CD4-positive, alpha-beta T cell (primary cell): ENCODE data around the gene TTC9B. TPM values are rescaled to one million over a fixed set of nuclear protein-coding genes. Genes with fewer than 3 reads are reported as not detected.

ENCODE experiments used
- ATAC-seq: fragments of 200-7000 bp; cut with Tn5 transposase; one replicate; pipeline ENCODE4 v1.10.0; 2022; ENCODE audit warnings: mild to moderate bottlenecking; ENCODE audit not compliant: poor library complexity
- CTCF ChIA-PET: fragments of 350-600 bp; sonication (Branson Sonifier 250); formaldehyde crosslinking; loops from one replicate; lab custom pipeline; 2021; ENCODE audit warnings: antibody characterized with exemption, inconsistent platforms; lab: Charles Lee
- POLR2A ChIA-PET: fragments of 350-600 bp; sonication (Branson Sonifier 250); formaldehyde crosslinking; loops from one replicate; lab custom pipeline; 2021; ENCODE audit warnings: antibody characterized with exemption, inconsistent platforms; lab: Charles Lee
- DNase-seq, 14 experiments: peaks; one replicate each; pipeline ENCODE4 v3.0.0-alpha.2; 2013 to 2020; ENCODE audit warnings: mixed read lengths in 2 of 14
- H3K27ac ChIP-seq, 2 donors: one replicate each; pipeline versions ENCODE4 v1.5.1 to v1.7.0; 2013; ENCODE audit warnings: low read length in 2 of 2, low read depth in 1 of 2, mild to moderate bottlenecking in 1 of 2
- H3K27me3 ChIP-seq, 2 experiments: 1 replicate in 1 of 2; 2 replicates in 1 of 2; pipeline versions ENCODE4 v1.6.1 to v1.7.0; 2013; ENCODE audit warnings: low read length in 2 of 2, control low read depth in 1 of 2, mild to moderate bottlenecking in 1 of 2, moderate library complexity in 1 of 2; ENCODE audit not compliant: insufficient read depth in 2 of 2, control insufficient read depth in 1 of 2
- H3K36me3 ChIP-seq: one replicate; pipeline ENCODE4 v1.6.1; 2013; ENCODE audit warnings: low read length, control low read depth; ENCODE audit not compliant: insufficient read depth
- H3K4me1 ChIP-seq: one replicate; pipeline ENCODE4 v1.6.1; 2013; ENCODE audit warnings: low read length, control low read depth; ENCODE audit not compliant: insufficient read depth
- H3K4me3 ChIP-seq: one replicate; pipeline ENCODE4 v1.5.1; 2013; ENCODE audit warnings: mild to moderate bottlenecking, low read length, moderate library complexity
- H3K9me3 ChIP-seq, 2 experiments: 1 replicate in 1 of 2; 2 replicates in 1 of 2; pipeline versions ENCODE4 v1.6.1 to v1.7.0; 2013; ENCODE audit warnings: low read length in 2 of 2, mild to moderate bottlenecking in 2 of 2, control low read depth in 1 of 2, moderate library complexity in 1 of 2; ENCODE audit not compliant: control insufficient read depth in 1 of 2, insufficient read depth in 1 of 2
- H3K27ac Mint-ChIP-seq: one replicate; pipeline ENCODE4 v1.8.0; 2020; ENCODE audit warnings: mixed read lengths
- H3K27me3 Mint-ChIP-seq: one replicate; pipeline ENCODE4 v1.8.0; 2021; ENCODE audit warnings: mixed read lengths
- H3K36me3 Mint-ChIP-seq: one replicate; pipeline ENCODE4 v1.8.0; 2021; ENCODE audit warnings: low read depth, mixed read lengths
- H3K4me1 Mint-ChIP-seq: one replicate; pipeline ENCODE4 v1.8.0; 2021; ENCODE audit warnings: low read depth, mixed read lengths
- H3K4me3 Mint-ChIP-seq: one replicate; pipeline ENCODE4 v1.8.0; 2020; ENCODE audit warnings: mild to moderate bottlenecking, mixed read lengths
- H3K9me3 Mint-ChIP-seq: one replicate; pipeline ENCODE4 v1.8.0; 2020; ENCODE audit warnings: mixed read lengths
- CTCF ChIP-seq: fragments of 200-600 bp; IDR thresholded peaks from one replicate; pipeline ENCODE4 v1.8.0; 2022; ENCODE audit warnings: antibody characterized with exemption, mild to moderate bottlenecking
- intact Hi-C, 2 experiments: fragments of 100-400 bp; cut with DNase I in 1 of 2; cut with micrococcal nuclease in 1 of 2; formaldehyde crosslinking; loops; one replicate each; pipeline versions ENCODE4 v1.15.1 to v1.9.0; 2023 to 2025; cut with DNase I, micrococcal nuclease
- total RNA-seq, 174 experiments: library from RNA in 2 of 174; stranded (reverse) in 2 of 174; gene quantifications; one replicate each; pipeline ENCODE4 v1.2.3 and lab custom pipeline; 2021 to 2026

Gene TTC9B
- total RNA-seq, 2 experiments from 2014 or later: not detected

GRCh38 chr19:40247178-40247577, 29.0 kb upstream of the TTC9B start:
- peaks cover 14% of the 10 kb centered on the region for H3K4me1 Mint-ChIP-seq

GRCh38 chr19:40246292-40247073, 28.3 kb upstream of the TTC9B start:
- H3K9me3 Mint-ChIP-seq: no peaks in the 10 kb centered on the region
- ChIA-PET CTCF (no interaction called here), POLR2A (no interaction called here)
- H3K27me3 ChIP-seq: no peaks in the 10 kb centered on the region
- no peaks in the 10 kb centered on the region for H3K27me3 Mint-ChIP-seq
- peaks cover 61% of the 10 kb centered on the region for H3K36me3 Mint-ChIP-seq
- peaks cover 3% of the 10 kb centered on the region for H3K4me1 ChIP-seq
- intact Hi-C loops: no loop called here
- no peaks in the 10 kb centered on the region for H3K9me3 ChIP-seq
- H3K4me3 ChIP-seq: no peak overlapping the region
- H3K27ac Mint-ChIP-seq: no peak overlapping the region
- ATAC-seq (no peak), DNase-seq (no peak)
- H3K27ac ChIP-seq: no peak overlapping the region
- peaks cover 42% of the 10 kb centered on the region for H3K36me3 ChIP-seq
- H3K4me3 Mint-ChIP-seq: no peak overlapping the region
- H3K4me1 Mint-ChIP-seq: peaks cover 9% of the 10 kb centered on the region
- no peak for TF ChIP-seq CTCF

More at GRCh38 chr19:40247178-40247577, 29.0 kb upstream of the TTC9B start:
- H3K9me3 Mint-ChIP-seq: no peaks in the 10 kb centered on the region
- H3K36me3 Mint-ChIP-seq: peaks cover 60% of the 10 kb centered on the region
- H3K27me3 Mint-ChIP-seq: no peaks in the 10 kb centered on the region
- H3K27me3 ChIP-seq: no peaks in the 10 kb centered on the region
- DNase-seq: no peak
- H3K36me3 ChIP-seq: peaks cover 41% of the 10 kb centered on the region
- TF ChIP-seq CTCF: no peak
- no peak for ATAC-seq
- H3K9me3 ChIP-seq: no peaks in the 10 kb centered on the region
- POLR2A ChIA-PET: no interaction called here
- no peak overlapping the region for H3K27ac Mint-ChIP-seq
- H3K4me1 ChIP-seq: peaks cover 3% of the 10 kb centered on the region
- no peak overlapping the region for H3K4me3 ChIP-seq
- H3K27ac ChIP-seq: no peak overlapping the region
- CTCF ChIA-PET: no interaction called here
- no peak overlapping the region for H3K4me3 Mint-ChIP-seq
- intact Hi-C loops: no loop called here

- DNase-seq (no peak), ATAC-seq (no peak)
- Histone ChIP-seq H3K27ac (no peak overlapping the region), H3K9me3 (no peaks in the 10 kb centered on the region), H3K4me3 (no peak overlapping the region), H3K36me3 (peaks cover 39% of the 10 kb centered on the region), H3K4me1 (peaks cover 3% of the 10 kb centered on the region), H3K27me3 (no peaks in the 10 kb centered on the region)
- H3K9me3 Mint-ChIP-seq: no peaks in the 10 kb centered on the region
- peaks cover 8% of the 10 kb centered on the region for H3K4me1 Mint-ChIP-seq
- H3K27ac Mint-ChIP-seq: no peak overlapping the region
- POLR2A ChIA-PET: no interaction called here
- H3K4me3 Mint-ChIP-seq: no peak overlapping the region
- no peak for TF ChIP-seq CTCF
- H3K36me3 Mint-ChIP-seq: peaks cover 64% of the 10 kb centered on the region
- H3K27me3 Mint-ChIP-seq: no peaks in the 10 kb centered on the region
- CTCF ChIA-PET: no interaction called here
- intact Hi-C loops: no loop called here
Measured at GRCh38 chr19:40245506-40246128, 27.4 kb upstream of the TTC9B start.
